Measurements from ENCODE around the gene PCF11.

The PCF11 gene

GRCh38 chr11:83235825-83236224 lies 78.9 kb downstream of the PCF11 start:
- no peak for DNase-seq (ENCODE audit: extremely low read depth, low read depth)
- no peak for TF ChIP-seq CTCF (IDR thresholded peaks at IDR 0.05; ENCODE audit: low read depth, low read length)
